ENCODE results near the gene RASAL2.

The RASAL2 gene

GRCh38 chr1:178472531-178472930, 378.6 kb downstream of the RASAL2 start:
- no peak for DNase-seq

GRCh38 chr1:178477373-178477772, 383.5 kb downstream of the RASAL2 start:
- DNase-seq = no peak

GRCh38 chr1:178477841-178478240, 383.9 kb downstream of the RASAL2 start:
- DNase-seq = no peak

- DNase-seq = no peak
Observed at GRCh38 chr1:178483251-178483957, 389.5 kb downstream of the RASAL2 start.

- no peak for DNase-seq
Observed at GRCh38 chr1:178484698-178485225, 390.9 kb downstream of the RASAL2 start.

- DNase-seq = no peak
Observed at GRCh38 chr1:178485541-178485981, 391.7 kb downstream of the RASAL2 start.

- DNase-seq = no peak
Observed at GRCh38 chr1:178486100-178487069, 392.5 kb downstream of the RASAL2 start.

- DNase-seq = no peak
Observed at GRCh38 chr1:178487070-178487615, 393.2 kb downstream of the RASAL2 start.

GRCh38 chr1:178488393-178488792, 394.5 kb downstream of the RASAL2 start:
- no peak for DNase-seq

GRCh38 chr1:178489399-178489798, 395.5 kb downstream of the RASAL2 start:
- no peak for DNase-seq

- no peak for DNase-seq
Observed at GRCh38 chr1:178490136-178490535, 396.2 kb downstream of the RASAL2 start.

GRCh38 chr1:178490967-178491366, 397.1 kb downstream of the RASAL2 start:
- no peak for DNase-seq

GRCh38 chr1:178491721-178492120, 397.8 kb downstream of the RASAL2 start:
- no peak for DNase-seq

GRCh38 chr1:178492341-178492740, 398.4 kb downstream of the RASAL2 start:
- no peak for DNase-seq

GRCh38 chr1:178493301-178493741, 399.4 kb downstream of the RASAL2 start:
- DNase-seq = no peak

- DNase-seq = no peak
Observed at GRCh38 chr1:178494569-178494971, 400.7 kb downstream of the RASAL2 start.

GRCh38 chr1:178495158-178495557, 401.3 kb downstream of the RASAL2 start:
- no peak for DNase-seq

GRCh38 chr1:178495741-178496409, 402.0 kb downstream of the RASAL2 start:
- no peak for DNase-seq

GRCh38 chr1:178496410-178497135, 402.7 kb downstream of the RASAL2 start, which contains the start of gene CLEC20A:
Gene CLEC20A (minus strand): TSS chr1:178496964. CDS start chr1:178496939, 25 bp downstream.
- DNase-seq = no peak

GRCh38 chr1:178497903-178498478, 404.1 kb downstream of the RASAL2 start:
- no peak for DNase-seq

Measured in activated T-cell treated with anti-CD3 and anti-CD28 coated beads, Interleukin-2, amount 50 U/mL, for 48 hours (primary cell).